PC-3 (cell line): ENCODE measurements around the gene SAPCD2. TPM values are rescaled to one million over a fixed set of nuclear protein-coding genes. Genes with fewer than 3 reads are reported as not detected.

Source experiments
- ATAC-seq: fragments of 200-7000 bp; cut with Tn5 transposase; 2 replicates; pipeline ENCODE4 v1.9.1; 2020; ENCODE audit warnings: mild to moderate bottlenecking, moderate library complexity
- BruUV-seq: library from RNA; stranded (reverse); fragments of 400-500 nt; replicated peaks from 2 replicates; lab custom pipeline; 2021; lab: Mats Ljungman, UMichigan
- CTCF ChIA-PET: fragments of 300-600 bp; sonication (Branson Sonifier 250); formaldehyde crosslinking; loops from one replicate; lab custom pipeline; 2022; ENCODE audit warnings: antibody characterized with exemption; lab: Charles Lee
- POLR2A ChIA-PET: fragments of 300-600 bp; sonication (Branson Sonifier 250); formaldehyde crosslinking; loops from one replicate; lab custom pipeline; 2022; ENCODE audit warnings: antibody characterized with exemption; ENCODE audit not compliant: unreplicated experiment; lab: Charles Lee
- DNase-seq: peaks from one replicate; pipeline ENCODE4 v3.0.0-alpha.2; 2015
- H2AFZ ChIP-seq: fragments of 300-600 bp; sonication (generic); 2 replicates; pipeline ENCODE4 v1.6.0; 2016; ENCODE audit warnings: antibody characterized with exemption, low read length
- H3F3A ChIP-seq: fragments of 300-600 bp; sonication (generic); one replicate; pipeline ENCODE4 v1.6.0; 2017; ENCODE audit warnings: antibody characterized with exemption, low read length, control low read depth, mild to moderate bottlenecking; ENCODE audit not compliant: unreplicated experiment
- H3K27ac ChIP-seq: fragments of 300-600 bp; sonication (generic); 2 replicates; pipeline ENCODE4 v1.5.1; 2016; ENCODE audit warnings: mild to moderate bottlenecking, low read length
- H3K27me3 ChIP-seq: fragments of 300-600 bp; sonication (generic); 2 replicates; pipeline ENCODE4 v1.6.1; 2016; ENCODE audit warnings: low read length, mixed read lengths
- H3K36me3 ChIP-seq: fragments of 300-600 bp; sonication (generic); 2 replicates; pipeline ENCODE4 v1.6.1; 2016; ENCODE audit warnings: low read depth, mixed run types, low read length, mixed read lengths
- H3K4me1 ChIP-seq: fragments of 300-600 bp; sonication (generic); 2 replicates; pipeline ENCODE4 v1.5.1; 2016; ENCODE audit warnings: low read length; ENCODE audit not compliant: insufficient read depth
- H3K4me2 ChIP-seq: fragments of 300-600 bp; sonication (generic); 2 replicates; pipeline ENCODE4 v1.6.0; 2016; ENCODE audit warnings: low read length
- H3K4me3 ChIP-seq: fragments of 300-600 bp; sonication (generic); 2 replicates; pipeline ENCODE4 v1.5.1; 2016; ENCODE audit warnings: mild to moderate bottlenecking, low read length, mixed read lengths
- H3K79me2 ChIP-seq: fragments of 300-600 bp; sonication (generic); 2 replicates; pipeline ENCODE4 v1.6.1; 2017; ENCODE audit warnings: low read length, mixed read lengths
- H3K9ac ChIP-seq: fragments of 300-600 bp; sonication (generic); 2 replicates; pipeline ENCODE4 v1.6.0; 2016; ENCODE audit warnings: mild to moderate bottlenecking, low read length
- H3K9me2 ChIP-seq: fragments of 300-600 bp; sonication (generic); replicated peaks from 2 replicates; pipeline ENCODE4 v1.6.1; 2016; ENCODE audit warnings: mixed run types, low read length, mixed read lengths
- H3K9me3 ChIP-seq: fragments of 300-600 bp; sonication (generic); 2 replicates; pipeline ENCODE4 v1.6.1; 2016; ENCODE audit warnings: low read length, mixed read lengths
- H4K20me1 ChIP-seq: fragments of 300-600 bp; sonication (generic); 2 replicates; pipeline ENCODE4 v1.6.1; 2016; ENCODE audit warnings: low read length, mixed read lengths
- EZH2 ChIP-seq: fragments of 300-600 bp; sonication (generic); IDR thresholded peaks from one replicate; pipeline ENCODE4 v1.6.1; 2017; ENCODE audit warnings: antibody characterized with exemption, mild to moderate bottlenecking, low read length; ENCODE audit not compliant: unreplicated experiment
- EZH2phosphoT487 ChIP-seq: fragments of 300-600 bp; sonication (generic); IDR thresholded peaks from 2 replicates; pipeline ENCODE4 v1.6.1; 2018; ENCODE audit warnings: mild to moderate bottlenecking, antibody characterized with exemption, low read length, borderline replicate concordance
- intact Hi-C: fragments of 100-400 bp; cut with micrococcal nuclease; formaldehyde crosslinking; loops from 2 replicates; pipeline ENCODE4 v1.9.0; 2023
- total RNA-seq: library from RNA; depleted of rRNA; stranded (reverse); fragments of >200 nt; gene quantifications from 2 replicates; pipeline ENCODE4 v1.2.3, GENCODE V29; 2014
- TF ChIP-seq, protein P1 (sequence below): fragments of 300-600 bp; sonication (generic); conservative IDR thresholded peaks from 2 replicates; pipeline ENCODE4 v1.5.1; 2017; ENCODE audit warnings: antibody characterized with exemption, low read depth, mild to moderate bottlenecking, low read length

SAPCD2 gene
- total RNA-seq, 1 experiment from 2014 or later = 98.4 TPM

DNA sequence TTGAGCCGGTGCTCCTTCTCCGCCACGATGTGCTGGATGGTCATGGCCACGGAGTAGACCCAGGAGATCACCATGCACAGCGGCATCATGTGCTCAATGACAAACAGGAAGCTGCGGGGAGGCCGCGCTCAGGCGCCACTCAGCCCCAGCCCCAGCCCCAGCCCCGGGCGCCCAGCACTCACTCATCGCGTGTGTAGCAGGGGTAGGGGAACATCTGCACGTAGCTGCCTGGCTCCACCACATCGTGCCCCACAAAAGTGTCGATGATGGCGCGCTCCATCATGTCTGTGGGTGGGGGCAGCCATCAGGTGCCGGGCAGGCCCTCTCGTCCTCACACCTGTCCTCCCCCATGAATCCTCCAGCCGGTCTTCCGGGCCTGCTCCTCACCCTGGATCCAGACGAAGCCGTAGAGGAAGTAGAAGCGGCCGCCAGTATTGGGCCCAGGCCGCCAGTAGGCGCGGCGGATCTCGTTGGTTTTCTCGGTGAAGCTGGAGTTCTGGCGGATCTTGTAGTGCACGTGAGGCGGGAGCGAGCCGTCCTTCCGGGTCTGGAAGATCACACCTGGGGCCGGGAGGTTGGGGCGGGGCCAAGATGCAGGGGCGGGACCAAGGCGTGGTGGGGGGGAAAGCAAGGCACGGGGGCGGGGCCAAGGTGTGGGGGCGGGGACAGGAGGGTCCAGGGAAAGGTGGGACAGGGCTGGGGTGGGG lies 52.4 kb downstream of the SAPCD2 start:
- Histone ChIP-seq H3K4me3 (no peak overlapping the region), H2AFZ (no peak overlapping the region), H3K9me2 (no peaks in the 10 kb centered on the region), H3K4me1 (0 out of 2 replicates have a peak, but pooled peaks cover 4% of the 10 kb centered on the region), H3K27me3 (no peaks in the 10 kb centered on the region), H4K20me1 (no peaks in the 10 kb centered on the region), H3K36me3 (no peaks in the 10 kb centered on the region), H3K79me2 (no peaks in the 10 kb centered on the region), H3K27ac (no peak overlapping the region), H3K9ac (no peak overlapping the region), H3F3A (no peaks in the 10 kb centered on the region), H3K4me2 (no peak overlapping the region), H3K9me3 (no peaks in the 10 kb centered on the region)
- intact Hi-C loops = no loop called here
- DNase-seq (no peak), ATAC-seq (no peak)
- POLR2A ChIA-PET = no interaction called here
- no TSS peak for BruUV-seq
- CTCF ChIA-PET = no interaction called here
- no peak for TF ChIP-seq EZH2
- TF ChIP-seq, protein P1, sequence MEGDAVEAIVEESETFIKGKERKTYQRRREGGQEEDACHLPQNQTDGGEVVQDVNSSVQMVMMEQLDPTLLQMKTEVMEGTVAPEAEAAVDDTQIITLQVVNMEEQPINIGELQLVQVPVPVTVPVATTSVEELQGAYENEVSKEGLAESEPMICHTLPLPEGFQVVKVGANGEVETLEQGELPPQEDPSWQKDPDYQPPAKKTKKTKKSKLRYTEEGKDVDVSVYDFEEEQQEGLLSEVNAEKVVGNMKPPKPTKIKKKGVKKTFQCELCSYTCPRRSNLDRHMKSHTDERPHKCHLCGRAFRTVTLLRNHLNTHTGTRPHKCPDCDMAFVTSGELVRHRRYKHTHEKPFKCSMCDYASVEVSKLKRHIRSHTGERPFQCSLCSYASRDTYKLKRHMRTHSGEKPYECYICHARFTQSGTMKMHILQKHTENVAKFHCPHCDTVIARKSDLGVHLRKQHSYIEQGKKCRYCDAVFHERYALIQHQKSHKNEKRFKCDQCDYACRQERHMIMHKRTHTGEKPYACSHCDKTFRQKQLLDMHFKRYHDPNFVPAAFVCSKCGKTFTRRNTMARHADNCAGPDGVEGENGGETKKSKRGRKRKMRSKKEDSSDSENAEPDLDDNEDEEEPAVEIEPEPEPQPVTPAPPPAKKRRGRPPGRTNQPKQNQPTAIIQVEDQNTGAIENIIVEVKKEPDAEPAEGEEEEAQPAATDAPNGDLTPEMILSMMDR = no peak
- no peak for TF ChIP-seq EZH2phosphoT487

DNA sequence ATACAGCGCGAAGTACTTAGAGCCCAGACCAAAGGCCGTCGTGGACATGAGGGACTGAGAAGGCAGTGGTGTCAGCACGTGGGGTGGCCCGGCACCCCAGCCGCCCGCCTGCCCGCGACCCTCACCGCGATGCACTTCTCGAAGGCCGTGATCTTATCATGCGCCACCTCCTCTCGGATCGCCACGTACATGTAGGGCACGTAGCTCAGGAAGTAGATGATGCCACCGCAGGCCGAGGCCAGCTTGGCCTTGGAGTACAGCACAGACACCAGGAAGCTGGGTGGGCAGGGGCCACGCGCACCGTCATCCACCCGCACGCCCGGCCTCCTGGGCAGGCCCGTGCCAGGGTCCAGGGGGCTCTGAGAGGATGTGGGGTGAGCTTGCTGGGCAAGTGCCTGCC lies 53.3 kb downstream of the SAPCD2 start:
- DNase-seq = no peak
- no peaks in the 10 kb centered on the region for H4K20me1 ChIP-seq
- CTCF ChIA-PET = no interaction called here
- H3K27me3 ChIP-seq = no peaks in the 10 kb centered on the region
- H3K9me2 ChIP-seq = no peaks in the 10 kb centered on the region
- no peak overlapping the region for H3K27ac ChIP-seq
- no peaks in the 10 kb centered on the region for H3F3A ChIP-seq
- H3K4me1 ChIP-seq = no peaks in the 10 kb centered on the region
- H2AFZ ChIP-seq = no peak overlapping the region
- no peaks in the 10 kb centered on the region for H3K9me3 ChIP-seq
- no peak overlapping the region for H3K9ac ChIP-seq
- ATAC-seq = no peak
- POLR2A ChIA-PET = no interaction called here
- BruUV-seq = no TSS peak
- no peaks in the 10 kb centered on the region for H3K79me2 ChIP-seq
- no peak overlapping the region for H3K4me2 ChIP-seq
- intact Hi-C loops = no loop called here
- no peaks in the 10 kb centered on the region for H3K36me3 ChIP-seq
- TF ChIP-seq, protein P1 = no peak
- TF ChIP-seq EZH2 (no peak), EZH2phosphoT487 (no peak)
- H3K4me3 ChIP-seq = no peak overlapping the region

DNA sequence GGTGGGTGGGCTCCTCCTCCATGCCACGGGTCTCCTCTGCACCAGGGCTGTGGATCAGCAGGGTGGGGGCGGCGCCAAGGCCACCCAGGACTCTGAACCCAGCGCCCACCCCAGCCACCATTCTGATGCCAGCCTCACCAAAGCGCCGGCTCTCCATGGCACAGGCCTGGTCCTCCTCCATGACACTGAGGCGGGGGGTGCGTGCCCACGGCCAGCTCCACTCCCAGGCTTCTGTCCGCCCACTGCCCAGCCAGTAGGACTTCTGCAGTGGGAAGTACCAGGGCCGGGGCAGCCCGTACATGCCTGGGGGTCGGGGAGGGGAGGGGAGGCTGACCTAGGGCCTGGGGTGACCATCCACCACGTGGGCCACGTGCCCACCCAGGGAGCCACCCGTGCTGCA lies 53.9 kb downstream of the SAPCD2 start:
- H3K9me3 ChIP-seq = no peaks in the 10 kb centered on the region
- no peak overlapping the region for H3K4me3 ChIP-seq
- ChIA-PET CTCF (no interaction called here), POLR2A (no interaction called here)
- no peaks in the 10 kb centered on the region for H3K27me3 ChIP-seq
- intact Hi-C loops = no loop called here
- H3K9ac ChIP-seq = no peak overlapping the region
- no peaks in the 10 kb centered on the region for H3F3A ChIP-seq
- DNase-seq = no peak
- H3K36me3 ChIP-seq = no peaks in the 10 kb centered on the region
- no peak overlapping the region for H3K27ac ChIP-seq
- no peaks in the 10 kb centered on the region for H3K79me2 ChIP-seq
- no peak overlapping the region for H2AFZ ChIP-seq
- no TSS peak for BruUV-seq
- H4K20me1 ChIP-seq = no peaks in the 10 kb centered on the region
- no peak overlapping the region for H3K4me2 ChIP-seq
- no peak for ATAC-seq
- H3K9me2 ChIP-seq = no peaks in the 10 kb centered on the region
- TF ChIP-seq EZH2 = no peak
- TF ChIP-seq, protein P1 = no peak
- no peak for TF ChIP-seq EZH2phosphoT487
- H3K4me1 ChIP-seq = no peaks in the 10 kb centered on the region
